Heart left ventricle (tissue), 13 donors: ENCODE data around the gene CHD8.

Experiments
- POLR2A ChIP-seq, 2 donors: fragments of 450-650 bp; IDR thresholded peaks; one replicate each; pipeline ENCODE4 v1.6.1; 2017; ENCODE audit warnings: antibody characterized with exemption in 2 of 2, mild to moderate bottlenecking in 2 of 2, moderate library complexity in 2 of 2
- TF ChIP-seq, protein P1 (sequence below), 12 donors: fragments of 200-600 bp; sonication (generic) in 4 of 12; IDR thresholded peaks; one replicate each; pipeline versions ENCODE4 v1.5.0 to v1.8.0; 2018 to 2022; ENCODE audit warnings: antibody characterized with exemption in 12 of 12, mild to moderate bottlenecking in 5 of 12
- donor health status: ischemic (EF 13 %, LVEDD 7.1; RV severe dilation, severe dysfunction).
- donor health status: DM: no; HTN: yes; CAD: no.
- donor health status: DM: no; HTN: no; CAD: no.
- donor health status: ischemic (EF 25% LVEDD 6.9; RV normal size, moderate dysfunction).
- donor health status: ischemic (EF 25% LVEDD 5.7; RV mildly dilated, moderate dysfunction).
- donor health status: ischemic (EF 35%, LVEDD 5.7; RV mildly dilated, moderate dysfunction).
- donor health status: nonischemic (EF 11% LVEDD 7.7; RV severe dilation, severe dysfunction).
- donor health status: DM: yes; HTN: yes; CAD: no.
- donor health status: PGD.
- donor health status: ischemic (EF 29% LVEDD 5.4; RV normal size, mild dysfunction).
- donor health status: nonischemic (EF 23%, LVEDD 6.1; RV moderate dilation, normal function).

DNA sequence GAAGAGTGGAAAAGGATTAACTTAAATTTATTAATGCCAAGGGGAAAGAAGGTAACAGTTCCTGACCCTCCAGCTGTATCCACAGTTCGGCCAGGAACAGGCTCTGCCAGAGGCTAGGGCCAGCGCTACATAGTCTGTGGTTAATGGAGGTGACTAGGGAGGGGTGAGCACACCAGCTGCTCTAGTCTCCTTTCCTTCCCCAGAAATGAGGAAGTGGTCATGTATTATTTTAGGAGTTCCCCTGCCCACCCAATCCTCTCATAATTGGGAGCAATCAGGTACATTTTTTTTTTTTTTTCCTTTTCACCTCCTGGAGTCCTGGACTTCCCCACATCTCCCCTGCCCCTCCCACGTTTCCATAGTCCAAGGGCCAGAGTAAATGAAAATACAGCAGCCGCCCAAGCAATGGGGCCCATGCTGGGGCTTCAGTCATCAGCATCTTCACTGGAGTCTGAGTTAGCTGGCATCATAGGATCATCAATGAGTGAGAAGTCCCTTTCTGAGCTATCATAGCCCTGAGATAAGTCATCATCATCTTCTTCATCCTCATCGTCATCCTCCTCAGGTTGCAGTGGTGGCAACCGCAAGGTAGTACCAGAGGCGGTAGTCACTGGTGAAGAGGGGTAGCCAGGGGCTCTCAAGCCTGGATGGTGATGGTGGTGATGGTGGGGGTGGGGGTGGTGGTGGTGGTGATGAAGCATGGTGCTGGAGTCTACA is 70.6 kb downstream of the CHD8 start:
- TF ChIP-seq, protein P1, sequence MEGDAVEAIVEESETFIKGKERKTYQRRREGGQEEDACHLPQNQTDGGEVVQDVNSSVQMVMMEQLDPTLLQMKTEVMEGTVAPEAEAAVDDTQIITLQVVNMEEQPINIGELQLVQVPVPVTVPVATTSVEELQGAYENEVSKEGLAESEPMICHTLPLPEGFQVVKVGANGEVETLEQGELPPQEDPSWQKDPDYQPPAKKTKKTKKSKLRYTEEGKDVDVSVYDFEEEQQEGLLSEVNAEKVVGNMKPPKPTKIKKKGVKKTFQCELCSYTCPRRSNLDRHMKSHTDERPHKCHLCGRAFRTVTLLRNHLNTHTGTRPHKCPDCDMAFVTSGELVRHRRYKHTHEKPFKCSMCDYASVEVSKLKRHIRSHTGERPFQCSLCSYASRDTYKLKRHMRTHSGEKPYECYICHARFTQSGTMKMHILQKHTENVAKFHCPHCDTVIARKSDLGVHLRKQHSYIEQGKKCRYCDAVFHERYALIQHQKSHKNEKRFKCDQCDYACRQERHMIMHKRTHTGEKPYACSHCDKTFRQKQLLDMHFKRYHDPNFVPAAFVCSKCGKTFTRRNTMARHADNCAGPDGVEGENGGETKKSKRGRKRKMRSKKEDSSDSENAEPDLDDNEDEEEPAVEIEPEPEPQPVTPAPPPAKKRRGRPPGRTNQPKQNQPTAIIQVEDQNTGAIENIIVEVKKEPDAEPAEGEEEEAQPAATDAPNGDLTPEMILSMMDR (IDR thresholded peaks at IDR 0.05) = no peak
- TF ChIP-seq POLR2A (IDR thresholded peaks at IDR 0.05) = no peak
